SK-N-SH treated with all-trans-retinoic acid at 6 μM for 48 hours (cell line): Measurements from ENCODE around the gene POLG.
A peak's percentile ranks its signal among the peaks of the same experiment; 100 is the strongest.

Experiments used
- ATAC-seq: fragments of 200-7000 bp; cut with Tn5 transposase; 3 replicates; pipeline ENCODE4 v1.9.1; 2020; ENCODE audit warnings: mild to moderate bottlenecking, moderate library complexity
- ARNTL ChIP-seq: fragments of 450-650 bp; formaldehyde crosslinking; IDR thresholded peaks from 2 replicates; pipeline ENCODE4 v1.5.0; 2020; ENCODE audit warnings: low read depth, mild to moderate bottlenecking, moderate library complexity, borderline replicate concordance
- BACH2 ChIP-seq: fragments of 250-450 bp; sonication (Bioruptor Pico); IDR thresholded peaks from 2 replicates; pipeline ENCODE4 v1.9.0; 2021; ENCODE audit warnings: mild to moderate bottlenecking, borderline replicate concordance
- CREB5 ChIP-seq: fragments of 250-450 bp; sonication (Bioruptor Pico); IDR thresholded peaks from 2 replicates; pipeline ENCODE4 v1.5.1; 2020; ENCODE audit warnings: low read depth, mild to moderate bottlenecking, moderate library complexity
- CSDC2 ChIP-seq: fragments of 250-450 bp; sonication (Bioruptor Pico); IDR thresholded peaks from 2 replicates; pipeline ENCODE4 v1.5.0; 2020; ENCODE audit warnings: mild to moderate bottlenecking, moderate library complexity
- ESRRG ChIP-seq: fragments of 250-450 bp; sonication (Bioruptor Pico); IDR thresholded peaks from 2 replicates; pipeline ENCODE4 v1.6.1; 2021; ENCODE audit warnings: mild to moderate bottlenecking
- GLIS3 ChIP-seq: fragments of 250-450 bp; sonication (Bioruptor Pico); IDR thresholded peaks from 2 replicates; pipeline ENCODE4 v1.5.0; 2020; ENCODE audit warnings: mild to moderate bottlenecking, moderate library complexity
- ISL1 ChIP-seq: fragments of 250-450 bp; sonication (Bioruptor Pico); IDR thresholded peaks from 2 replicates; pipeline ENCODE4 v2.1.2; 2022; ENCODE audit warnings: mild to moderate bottlenecking, moderate library complexity
- OSR1 ChIP-seq: fragments of 250-450 bp; sonication (Bioruptor Pico); IDR thresholded peaks from 2 replicates; pipeline ENCODE4 v1.8.0; 2022; ENCODE audit warnings: moderate library complexity, mild to moderate bottlenecking, inconsistent platforms
- PATZ1 ChIP-seq: fragments of 250-450 bp; sonication (Bioruptor Pico); IDR thresholded peaks from 2 replicates; pipeline ENCODE4 v1.8.0; 2020; ENCODE audit warnings: mild to moderate bottlenecking, moderate library complexity, borderline replicate concordance
- PPARA ChIP-seq: fragments of 250-450 bp; sonication (Bioruptor Pico); IDR thresholded peaks from 2 replicates; pipeline ENCODE4 v1.5.0; 2020; ENCODE audit warnings: mild to moderate bottlenecking, borderline replicate concordance
- SNAI2 ChIP-seq: fragments of 250-450 bp; sonication (Bioruptor Pico); IDR thresholded peaks from 2 replicates; pipeline ENCODE4 v1.5.0; 2020; ENCODE audit warnings: mild to moderate bottlenecking, moderate library complexity
- TCF4 ChIP-seq: fragments of 250-450 bp; sonication (Bioruptor Pico); IDR thresholded peaks from 2 replicates; pipeline ENCODE4 v1.8.0; 2021; ENCODE audit warnings: mild to moderate bottlenecking, moderate library complexity, borderline replicate concordance
- TOX ChIP-seq: fragments of 250-450 bp; sonication (Bioruptor Pico); IDR thresholded peaks from 2 replicates; pipeline ENCODE4 v1.8.0; 2021; ENCODE audit warnings: mild to moderate bottlenecking, moderate library complexity, borderline replicate concordance
- TSHZ2 ChIP-seq: fragments of 250-450 bp; sonication (Bioruptor Pico); IDR thresholded peaks from 2 replicates; pipeline ENCODE4 v1.5.0; 2020; ENCODE audit warnings: mild to moderate bottlenecking, moderate library complexity
- ZC3H10 ChIP-seq: fragments of 250-450 bp; sonication (Bioruptor Pico); IDR thresholded peaks from 2 replicates; pipeline ENCODE4 v1.5.1; 2021; ENCODE audit warnings: mild to moderate bottlenecking, moderate library complexity
- ZFP3 ChIP-seq: fragments of 250-450 bp; sonication (Bioruptor Pico); IDR thresholded peaks from 2 replicates; pipeline ENCODE4 v1.5.0; 2020; ENCODE audit warnings: mild to moderate bottlenecking, moderate library complexity
- ZFP30 ChIP-seq: fragments of 450-650 bp; formaldehyde crosslinking; IDR thresholded peaks from 2 replicates; pipeline ENCODE4 v1.5.0; 2022; ENCODE audit warnings: mild to moderate bottlenecking, moderate library complexity
- ZNF70 ChIP-seq: fragments of 450-650 bp; formaldehyde crosslinking; IDR thresholded peaks from 2 replicates; pipeline ENCODE4 v1.5.0; 2020; ENCODE audit warnings: mild to moderate bottlenecking, moderate library complexity
- ZNF8 ChIP-seq: fragments of 450-650 bp; formaldehyde crosslinking; IDR thresholded peaks from 2 replicates; pipeline ENCODE4 v1.5.0; 2020; ENCODE audit warnings: mild to moderate bottlenecking, moderate library complexity
- TF ChIP-seq, protein P1 (sequence below): fragments of 250-450 bp; sonication (Bioruptor Pico); IDR thresholded peaks from 2 replicates; pipeline ENCODE4 v1.5.1; 2021; ENCODE audit warnings: mild to moderate bottlenecking, moderate library complexity
- TF ChIP-seq, protein P2 (sequence below): fragments of 250-450 bp; sonication (Bioruptor Pico); IDR thresholded peaks from 2 replicates; pipeline ENCODE4 v1.8.0; 2021; ENCODE audit warnings: low read depth, mild to moderate bottlenecking, moderate library complexity, borderline replicate concordance

Gene POLG

DNA sequence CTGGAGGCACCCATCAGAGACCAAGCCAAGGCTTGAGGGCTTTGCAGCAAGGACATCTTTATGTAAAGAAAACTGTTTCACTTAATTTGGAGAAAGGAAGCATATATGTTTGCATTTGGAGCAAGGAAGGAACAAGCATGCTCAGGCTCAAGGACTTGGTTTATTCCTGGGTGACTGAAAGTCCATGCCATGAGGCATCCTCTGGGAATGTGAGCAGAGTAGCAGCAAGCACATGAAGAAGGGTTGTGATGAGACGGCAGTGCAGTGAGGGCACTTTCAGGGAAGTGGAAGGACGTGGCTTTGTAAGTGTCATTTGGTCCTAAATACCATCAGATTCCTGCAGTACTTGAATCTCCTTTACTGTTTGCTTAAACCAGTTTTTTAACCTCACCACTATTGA lies 26.8 kb downstream of the POLG start:
- TF ChIP-seq TCF4 (CRISPR knock-in tag) (no peak), PATZ1 (CRISPR knock-in tag) (no peak)
- TF ChIP-seq, protein P1, sequence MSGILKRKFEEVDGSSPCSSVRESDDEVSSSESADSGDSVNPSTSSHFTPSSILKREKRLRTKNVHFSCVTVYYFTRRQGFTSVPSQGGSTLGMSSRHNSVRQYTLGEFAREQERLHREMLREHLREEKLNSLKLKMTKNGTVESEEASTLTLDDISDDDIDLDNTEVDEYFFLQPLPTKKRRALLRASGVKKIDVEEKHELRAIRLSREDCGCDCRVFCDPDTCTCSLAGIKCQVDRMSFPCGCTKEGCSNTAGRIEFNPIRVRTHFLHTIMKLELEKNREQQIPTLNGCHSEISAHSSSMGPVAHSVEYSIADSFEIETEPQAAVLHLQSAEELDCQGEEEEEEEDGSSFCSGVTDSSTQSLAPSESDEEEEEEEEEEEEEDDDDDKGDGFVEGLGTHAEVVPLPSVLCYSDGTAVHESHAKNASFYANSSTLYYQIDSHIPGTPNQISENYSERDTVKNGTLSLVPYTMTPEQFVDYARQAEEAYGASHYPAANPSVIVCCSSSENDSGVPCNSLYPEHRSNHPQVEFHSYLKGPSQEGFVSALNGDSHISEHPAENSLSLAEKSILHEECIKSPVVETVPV (CRISPR knock-in tag), result no peak
- peak; percentile 64 for ATAC-seq

DNA sequence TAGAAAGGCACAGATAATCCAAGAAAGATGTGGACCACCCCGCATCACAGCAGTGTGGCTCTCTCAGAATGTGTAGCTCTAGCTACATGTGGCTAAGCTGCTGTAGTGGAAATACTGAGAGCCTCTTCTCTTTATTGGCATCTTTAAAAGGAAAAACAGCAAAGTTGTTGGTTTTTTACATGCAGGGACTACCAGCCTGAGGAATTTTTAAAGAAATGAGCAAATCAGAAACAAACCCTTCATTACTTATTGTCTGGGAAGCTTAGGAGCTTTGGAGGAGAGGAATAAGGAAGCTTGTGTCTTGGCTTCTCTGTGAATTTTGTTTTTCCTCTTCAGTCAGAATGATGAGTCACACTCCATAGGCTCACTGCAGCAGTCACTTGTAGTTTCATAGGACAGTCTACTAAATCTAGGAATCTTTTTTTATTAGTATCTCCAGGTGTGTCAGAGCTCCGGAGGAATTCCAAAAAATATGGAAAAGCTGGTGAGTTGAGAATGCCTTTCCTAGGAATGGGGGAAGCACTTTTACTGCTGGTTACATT lies 27.5 kb downstream of the POLG start:
- peak; percentile 68 for ATAC-seq
- TF ChIP-seq ESRRG (CRISPR knock-in tag) (no peak), PPARA (no peak), PATZ1 (CRISPR knock-in tag) (no peak), ZFP30 (no peak), ZNF8 (CRISPR knock-in tag) (no peak), CREB5 (CRISPR knock-in tag) (no peak), GLIS3 (CRISPR knock-in tag) (no peak), OSR1 (no peak), BACH2 (no peak), TOX (CRISPR knock-in tag) (no peak), ZFP3 (CRISPR knock-in tag) (no peak), ARNTL (CRISPR knock-in tag) (no peak), ZC3H10 (CRISPR knock-in tag) (no peak)
- TF ChIP-seq, protein P2, sequence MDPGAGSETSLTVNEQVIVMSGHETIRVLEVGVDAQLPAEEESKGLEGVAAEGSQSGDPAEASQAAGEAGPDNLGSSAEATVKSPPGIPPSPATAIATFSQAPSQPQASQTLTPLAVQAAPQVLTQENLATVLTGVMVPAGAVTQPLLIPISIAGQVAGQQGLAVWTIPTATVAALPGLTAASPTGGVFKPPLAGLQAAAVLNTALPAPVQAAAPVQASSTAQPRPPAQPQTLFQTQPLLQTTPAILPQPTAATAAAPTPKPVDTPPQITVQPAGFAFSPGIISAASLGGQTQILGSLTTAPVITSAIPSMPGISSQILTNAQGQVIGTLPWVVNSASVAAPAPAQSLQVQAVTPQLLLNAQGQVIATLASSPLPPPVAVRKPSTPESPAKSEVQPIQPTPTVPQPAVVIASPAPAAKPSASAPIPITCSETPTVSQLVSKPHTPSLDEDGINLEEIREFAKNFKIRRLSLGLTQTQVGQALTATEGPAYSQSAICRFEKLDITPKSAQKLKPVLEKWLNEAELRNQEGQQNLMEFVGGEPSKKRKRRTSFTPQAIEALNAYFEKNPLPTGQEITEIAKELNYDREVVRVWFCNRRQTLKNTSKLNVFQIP (CRISPR knock-in tag), result no peak

DNA sequence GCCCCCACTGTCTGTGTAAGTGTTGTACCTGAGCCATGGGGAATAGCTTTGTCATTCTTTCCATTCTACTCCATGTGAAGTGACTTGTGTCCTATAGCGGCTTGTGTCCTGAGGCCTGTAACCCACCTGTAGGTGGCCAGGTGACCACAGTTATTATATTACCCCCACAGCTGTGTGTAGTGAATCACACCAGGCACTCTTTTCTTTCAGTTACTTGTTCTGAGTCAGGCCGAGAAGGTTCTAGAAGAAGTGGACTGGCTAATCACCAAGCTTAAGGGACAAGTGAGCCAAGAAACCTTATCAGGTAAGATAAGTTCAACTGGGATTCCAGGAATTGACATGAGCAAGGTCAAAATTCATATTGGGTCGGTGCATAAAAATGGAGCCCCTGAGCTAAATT lies 29.2 kb downstream of the POLG start:
- ATAC-seq, result no peak
- TF ChIP-seq ZFP3 (CRISPR knock-in tag) (no peak), OSR1 (no peak), PPARA (no peak), ZFP30 (no peak), BACH2 (no peak), ZNF70 (CRISPR knock-in tag) (no peak), ISL1 (CRISPR knock-in tag) (no peak), CSDC2 (no peak), TCF4 (CRISPR knock-in tag) (no peak), TOX (CRISPR knock-in tag) (no peak), ZNF8 (CRISPR knock-in tag) (no peak), ESRRG (CRISPR knock-in tag) (no peak), SNAI2 (CRISPR knock-in tag) (no peak), ZC3H10 (CRISPR knock-in tag) (no peak), TSHZ2 (CRISPR knock-in tag) (no peak)
- TF ChIP-seq, protein P2 (CRISPR knock-in tag), result no peak
- TF ChIP-seq, protein P1 (CRISPR knock-in tag), result no peak
